HEK293 (cell line): ENCODE results near the gene DLD.

Experiments used
- CTCF ChIA-PET: fragments of 350-600 bp; formaldehyde crosslinking; extraction: SDS; loops from one replicate; lab custom pipeline; 2021; ENCODE audit warnings: antibody characterized with exemption; lab: Yijun Ruan, JAX
- POLR2A ChIA-PET: fragments of 300-600 bp; formaldehyde crosslinking; extraction: SDS; loops from one replicate; lab custom pipeline; 2020; ENCODE audit warnings: antibody characterized with exemption, inconsistent platforms; lab: Yijun Ruan, JAX
- H3K27ac ChIP-seq: fragments of 200-500 bp; sonication (Bioruptor generic); 2 replicates; pipeline ENCODE4 v1.5.1; 2014; ENCODE audit warnings: low read depth, low read length, control low read depth, inconsistent platforms; ENCODE audit errors: extremely low read depth
- H3K36me3 ChIP-seq, 2 experiments: fragments of 200-500 bp in 1 of 2; sonication (Bioruptor generic) in 1 of 2; 1 replicate in 1 of 2; 2 replicates in 1 of 2; pipeline ENCODE4 v1.5.1; 2014 to 2017; ENCODE audit warnings: inconsistent platforms in 2 of 2, low read length in 2 of 2; ENCODE audit not compliant: control insufficient read depth in 2 of 2, insufficient read depth in 1 of 2
- H3K4me1 ChIP-seq: fragments of 200-500 bp; sonication (Bioruptor generic); 2 replicates; pipeline ENCODE4 v1.5.1; 2014; ENCODE audit warnings: mild to moderate bottlenecking, low read length, inconsistent platforms; ENCODE audit not compliant: control insufficient read depth, insufficient read depth
- H3K4me3 ChIP-seq: 2 replicates; pipeline ENCODE4 v1.5.1; 2011; ENCODE audit warnings: low read depth, mild to moderate bottlenecking, control low read depth, low read length, moderate library complexity
- H3K9me3 ChIP-seq: fragments of 200-500 bp; sonication (Bioruptor generic); 2 replicates; pipeline ENCODE4 v1.5.1; 2014; ENCODE audit warnings: low read depth, low read length, inconsistent platforms; ENCODE audit not compliant: control insufficient read depth, insufficient read depth
- ATF2 ChIP-seq: fragments of 450-650 bp; formaldehyde crosslinking; IDR thresholded peaks from 2 replicates; pipeline ENCODE4 v1.5.1; 2016; ENCODE audit warnings: missing biosample characterization, missing genetic modification characterization, low read depth
- KLF10 ChIP-seq: fragments of 450-650 bp; IDR thresholded peaks from 2 replicates; pipeline ENCODE4 v1.5.1; 2018; ENCODE audit warnings: missing biosample characterization, mild to moderate bottlenecking, missing genetic modification characterization
- KLF8 ChIP-seq: fragments of 450-650 bp; formaldehyde crosslinking; IDR thresholded peaks from 2 replicates; pipeline ENCODE4 v1.5.1; 2016; ENCODE audit warnings: missing biosample characterization, missing genetic modification characterization
- KLF9 ChIP-seq: fragments of 450-650 bp; formaldehyde crosslinking; IDR thresholded peaks from 2 replicates; pipeline ENCODE4 v1.5.1; 2016; ENCODE audit warnings: missing biosample characterization, missing genetic modification characterization, low read depth
- REPIN1 ChIP-seq: fragments of 450-650 bp; formaldehyde crosslinking; IDR thresholded peaks from 2 replicates; pipeline ENCODE4 v1.5.1; 2017; ENCODE audit warnings: missing biosample characterization, missing genetic modification characterization, low read depth
- SALL2 ChIP-seq: fragments of 450-650 bp; formaldehyde crosslinking; IDR thresholded peaks from 2 replicates; pipeline ENCODE4 v1.5.0; 2017; ENCODE audit warnings: missing biosample characterization, mild to moderate bottlenecking, missing genetic modification characterization, borderline replicate concordance
- ZBTB1 ChIP-seq: fragments of 450-650 bp; formaldehyde crosslinking; IDR thresholded peaks from 2 replicates; pipeline ENCODE4 v1.5.1; 2016; ENCODE audit warnings: missing biosample characterization, missing genetic modification characterization
- ZFP3 ChIP-seq: fragments of 450-650 bp; formaldehyde crosslinking; IDR thresholded peaks from 2 replicates; pipeline ENCODE4 v1.5.1; 2016; ENCODE audit warnings: low read depth, missing biosample characterization, missing genetic modification characterization
- ZFP69B ChIP-seq: fragments of 450-650 bp; formaldehyde crosslinking; IDR thresholded peaks from 2 replicates; pipeline ENCODE4 v1.5.1; 2016; ENCODE audit warnings: missing biosample characterization, missing genetic modification characterization
- ZNF157 ChIP-seq: fragments of 450-650 bp; formaldehyde crosslinking; IDR thresholded peaks from 2 replicates; pipeline ENCODE4 v1.5.1; 2016; ENCODE audit warnings: missing biosample characterization, missing genetic modification characterization
- ZNF18 ChIP-seq: fragments of 450-650 bp; formaldehyde crosslinking; IDR thresholded peaks from 2 replicates; pipeline ENCODE4 v1.5.1; 2016; ENCODE audit warnings: missing biosample characterization, missing genetic modification characterization
- ZNF19 ChIP-seq: fragments of 450-650 bp; formaldehyde crosslinking; IDR thresholded peaks from 2 replicates; pipeline ENCODE4; 2016; ENCODE audit warnings: missing biosample characterization, missing genetic modification characterization, low read depth
- ZNF211 ChIP-seq: fragments of 450-650 bp; formaldehyde crosslinking; IDR thresholded peaks from 2 replicates; pipeline ENCODE4 v1.5.1; 2016; ENCODE audit warnings: low read depth, missing biosample characterization, missing genetic modification characterization
- ZNF324 ChIP-seq: fragments of 450-650 bp; formaldehyde crosslinking; IDR thresholded peaks from 2 replicates; pipeline ENCODE4 v1.5.1; 2016; ENCODE audit warnings: missing biosample characterization, missing genetic modification characterization
- ZNF404 ChIP-seq: fragments of 450-650 bp; formaldehyde crosslinking; IDR thresholded peaks from 2 replicates; pipeline ENCODE4 v1.5.1; 2017; ENCODE audit warnings: missing biosample characterization, missing genetic modification characterization
- ZNF48 ChIP-seq: fragments of 450-650 bp; formaldehyde crosslinking; IDR thresholded peaks from 2 replicates; pipeline ENCODE4 v1.5.1; 2016; ENCODE audit warnings: missing biosample characterization, missing genetic modification characterization
- ZNF513 ChIP-seq: fragments of 450-650 bp; IDR thresholded peaks from 2 replicates; pipeline ENCODE4 v1.5.1; 2018; ENCODE audit warnings: missing biosample characterization, missing genetic modification characterization
- ZNF530 ChIP-seq: fragments of 450-650 bp; formaldehyde crosslinking; IDR thresholded peaks from 2 replicates; pipeline ENCODE4 v1.5.1; 2016; ENCODE audit warnings: low read depth, missing biosample characterization, missing genetic modification characterization
- ZNF624 ChIP-seq: fragments of 450-650 bp; formaldehyde crosslinking; IDR thresholded peaks from 2 replicates; pipeline ENCODE4 v1.5.1; 2017; ENCODE audit warnings: missing biosample characterization, missing genetic modification characterization
- ZNF664 ChIP-seq: fragments of 450-650 bp; formaldehyde crosslinking; IDR thresholded peaks from 2 replicates; pipeline ENCODE4 v1.5.1; 2016; ENCODE audit warnings: missing biosample characterization, missing genetic modification characterization
- ZNF704 ChIP-seq: fragments of 450-650 bp; formaldehyde crosslinking; IDR thresholded peaks from 2 replicates; pipeline ENCODE4 v1.5.1; 2016; ENCODE audit warnings: missing biosample characterization, missing genetic modification characterization

DLD gene

GRCh38 chr7:107940951-107941350 is 50.0 kb downstream of the DLD start:
- no peak for TF ChIP-seq ZNF704 (tag by site-specific recombination)
- TF ChIP-seq ZFP69B (tag by site-specific recombination), result no peak
- no peak for TF ChIP-seq KLF8 (tag by site-specific recombination)
- ChIA-PET POLR2A (no interaction called here), CTCF (interaction anchor here (0.6 kb wide), 1 partner anchor 29 kb away, joined by 5 read pairs; no protein-coding TSS in a partner anchor)
- H3K4me3 ChIP-seq, result no peak overlapping the region
- H3K4me1 ChIP-seq, result no peaks in the 10 kb centered on the region
- no peaks in the 10 kb centered on the region for H3K9me3 ChIP-seq
- H3K27ac ChIP-seq, result no peak overlapping the region
- peaks cover 0 to 54% of the 10 kb centered on the region in 2 experiments; a peak in 2 of 3 replicates for H3K36me3 ChIP-seq

GRCh38 chr7:107943018-107943417 is 52.0 kb downstream of the DLD start:
- TF ChIP-seq ZNF211 (tag by site-specific recombination) (no peak), ZNF18 (tag by site-specific recombination) (no peak), REPIN1 (tag by site-specific recombination) (no peak), ZNF19 (tag by site-specific recombination) (no peak), ZNF157 (tag by site-specific recombination) (no peak)
- POLR2A ChIA-PET, result no interaction called here
- H3K36me3 ChIP-seq, result peaks cover 0 to 50% of the 10 kb centered on the region in 2 experiments; a peak in 2 of 3 replicates

GRCh38 chr7:107944411-107945169 is 53.6 kb downstream of the DLD start:
- Histone ChIP-seq H3K27ac (no peak overlapping the region), H3K9me3 (no peaks in the 10 kb centered on the region), H3K36me3 (peaks cover 3 to 41% of the 10 kb centered on the region in 2 experiments), H3K4me1 (peaks cover under 1% of the 10 kb centered on the region; the same call in 1 of the 2 replicates), H3K4me3 (no peak overlapping the region)
- TF ChIP-seq ZNF664 (tag by site-specific recombination) (0 out of 2 replicates have a peak, but pooled peaks have one; percentile 5), SALL2 (tag by site-specific recombination) (no peak)
- ChIA-PET POLR2A (no interaction called here), CTCF (no interaction called here)

More at GRCh38 chr7:107943018-107943417, 52.0 kb downstream of the DLD start:
- Histone ChIP-seq H3K4me1 (no peaks in the 10 kb centered on the region), H3K27ac (no peak overlapping the region), H3K4me3 (no peak overlapping the region), H3K9me3 (no peaks in the 10 kb centered on the region)
- CTCF ChIA-PET, result no interaction called here

- POLR2A ChIA-PET, result no interaction called here
- Histone ChIP-seq H3K4me3 (no peak overlapping the region), H3K9me3 (no peaks in the 10 kb centered on the region), H3K27ac (no peak overlapping the region), H3K36me3 (peaks cover 8 to 33% of the 10 kb centered on the region in 2 experiments), H3K4me1 (peaks cover 2% of the 10 kb centered on the region; the same call in 1 of the 2 replicates)
- CTCF ChIA-PET, result no interaction called here
- TF ChIP-seq KLF10 (tag by site-specific recombination) (no peak), ZNF404 (tag by site-specific recombination) (no peak), ZBTB1 (tag by site-specific recombination) (no peak), ZNF324 (no peak), ZNF48 (tag by site-specific recombination) (no peak), ZNF624 (tag by site-specific recombination) (no peak), ZNF513 (tag by site-specific recombination) (no peak), ZFP69B (tag by site-specific recombination) (no peak), ZFP3 (tag by site-specific recombination) (no peak), ATF2 (tag by site-specific recombination) (no peak), KLF9 (no peak), ZNF530 (tag by site-specific recombination) (no peak)
These were observed 54.3 kb downstream of the DLD start for GRCh38 chr7:107945332-107945731.
